K562 treated with DMSO at 1 percent for 4 hours (cell line): ENCODE measurements around the gene IMP3. TPM values are rescaled to one million over a fixed set of nuclear protein-coding genes. Genes with fewer than 3 reads are reported as not detected.

Source experiments
- total RNA-seq: library from RNA; unstranded; fragments of 300-600 nt; gene quantifications from 2 replicates; pipeline ENCODE4 v1.2.3, GENCODE V29; 2022; ENCODE audit not compliant: insufficient read depth

The IMP3 gene
- 150 and 174 TPM in 2 replicates for total RNA-seq

GRCh38 chr15:75639709-75640482 lies at the start of gene IMP3:
TSS of gene IMP3 (minus strand) at chr15:75640224. CDS start at chr15:75640168, 56 bp downstream.

GRCh38 chr15:75647370-75648155 lies 7.5 kb upstream of the IMP3 start, which contains the start of gene SNX33:
TSS of gene SNX33 (plus strand) at chr15:75647912. CDS start at chr15:75649103, 1,191 bp downstream.

GRCh38 chr15:75625542-75626347 lies 14.3 kb downstream of the IMP3 start, which contains the start of gene SNUPN:
TSS of gene SNUPN (minus strand) at chr15:75625725. CDS start at chr15:75621051, 4,674 bp downstream.

Other genes with a start within 250 kb of the IMP3 start
- 15.3 and 17.8 TPM in 2 replicates for gene SIN3A, start 188.5 kb downstream of the IMP3 start, total RNA-seq
- 16.3 and 17.5 TPM in 2 replicates for gene PTPN9, start 60.9 kb downstream of the IMP3 start, total RNA-seq
- 13.2 and 16.3 TPM in 2 replicates for gene SNUPN, start 14.5 kb downstream of the IMP3 start, total RNA-seq
- gene SNX33, start 7.7 kb upstream of the IMP3 start, total RNA-seq, result 6.6 and 10.6 TPM in 2 replicates
- 0.27 and 0.64 TPM in 2 replicates for gene CSPG4, start 72.6 kb upstream of the IMP3 start, total RNA-seq
- gene UBE2Q2, start 203.2 kb upstream of the IMP3 start, total RNA-seq, result 3.8 and 8.5 TPM in 2 replicates